Amygdala (tissue), 56 donors: ENCODE results near the gene PRKD1.

Source experiments
- DNase-seq, 56 donors: peaks; one replicate each; lab custom pipeline; 2025; lab: John Stamatoyannopoulos, UW

Gene PRKD1

GRCh38 chr14:29637411-29637810 is 290.2 kb downstream of the PRKD1 start:
- DNase-seq = peak in 42 of 56 donors; percentile 1 to 81 (median 29)

- no peak for DNase-seq
Observed at GRCh38 chr14:29636870-29637269, 290.8 kb downstream of the PRKD1 start.

- no peak for DNase-seq
Observed at GRCh38 chr14:29630566-29631160, 297.0 kb downstream of the PRKD1 start.

GRCh38 chr14:29629839-29630238 is 297.8 kb downstream of the PRKD1 start:
- no peak for DNase-seq

- DNase-seq = no peak
Observed at GRCh38 chr14:29627137-29627536, 300.5 kb downstream of the PRKD1 start.

DNA sequence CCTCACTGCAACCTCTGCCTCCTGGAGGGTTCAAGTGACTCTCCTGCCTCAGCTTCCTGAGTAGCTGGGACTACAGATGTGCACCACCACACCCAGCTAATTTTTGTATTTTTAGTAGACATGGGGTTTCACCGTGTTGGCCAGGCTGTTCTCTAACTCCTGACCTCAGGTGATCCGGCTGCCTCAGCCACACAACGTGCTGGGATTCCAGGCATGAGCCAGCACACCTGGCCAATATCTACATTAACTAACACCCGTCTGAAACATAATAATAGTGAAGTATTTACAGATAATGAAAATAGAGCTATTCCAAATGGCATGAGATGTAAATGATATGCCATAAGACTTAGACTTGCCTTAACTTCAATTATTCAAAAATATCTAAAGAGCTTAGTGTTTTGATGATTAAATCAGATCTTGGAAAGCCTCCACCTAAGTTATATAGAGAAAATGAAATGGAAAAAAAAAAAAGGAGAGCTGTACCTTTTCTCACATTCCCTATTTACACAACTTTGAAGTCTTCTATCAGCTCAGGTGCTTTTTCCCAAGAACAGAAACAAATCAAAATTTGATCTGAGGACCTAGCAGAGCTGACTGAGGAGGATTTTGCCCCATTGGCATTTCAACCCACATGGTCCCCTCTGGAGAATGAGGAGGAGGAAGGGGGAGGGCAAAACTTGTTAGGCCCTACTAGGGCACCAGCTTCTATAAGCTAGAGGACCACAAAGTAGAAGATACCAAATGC is 309.2 kb downstream of the PRKD1 start:
- no peak for DNase-seq

DNA sequence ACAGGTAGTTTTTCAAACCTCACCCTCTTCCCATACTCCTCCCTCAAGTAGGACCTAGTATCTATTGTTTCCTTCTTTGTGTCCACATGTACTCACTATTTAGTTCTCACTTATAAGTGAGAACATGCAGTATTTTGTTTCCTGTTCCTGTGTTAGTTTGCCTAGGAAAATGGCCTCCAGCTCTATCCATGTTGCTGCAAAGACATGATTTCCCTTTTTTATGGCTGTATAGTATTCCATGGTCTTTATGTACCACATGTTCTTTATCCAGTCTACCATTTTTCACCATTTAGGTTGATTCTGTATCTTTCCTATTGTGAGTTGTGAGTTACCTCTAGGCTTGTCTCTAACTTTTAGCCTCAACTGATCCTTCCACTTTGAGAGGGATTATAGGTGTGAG is 310.7 kb downstream of the PRKD1 start:
- no peak for DNase-seq

GRCh38 chr14:29608861-29609260 is 318.8 kb downstream of the PRKD1 start:
- DNase-seq = no peak

- no peak for DNase-seq
Observed at GRCh38 chr14:29607169-29607568, 320.5 kb downstream of the PRKD1 start.

- no peak for DNase-seq
Observed at GRCh38 chr14:29603696-29604095, 324.0 kb downstream of the PRKD1 start.

GRCh38 chr14:29601616-29602015 is 326.0 kb downstream of the PRKD1 start:
- DNase-seq = no peak

DNA sequence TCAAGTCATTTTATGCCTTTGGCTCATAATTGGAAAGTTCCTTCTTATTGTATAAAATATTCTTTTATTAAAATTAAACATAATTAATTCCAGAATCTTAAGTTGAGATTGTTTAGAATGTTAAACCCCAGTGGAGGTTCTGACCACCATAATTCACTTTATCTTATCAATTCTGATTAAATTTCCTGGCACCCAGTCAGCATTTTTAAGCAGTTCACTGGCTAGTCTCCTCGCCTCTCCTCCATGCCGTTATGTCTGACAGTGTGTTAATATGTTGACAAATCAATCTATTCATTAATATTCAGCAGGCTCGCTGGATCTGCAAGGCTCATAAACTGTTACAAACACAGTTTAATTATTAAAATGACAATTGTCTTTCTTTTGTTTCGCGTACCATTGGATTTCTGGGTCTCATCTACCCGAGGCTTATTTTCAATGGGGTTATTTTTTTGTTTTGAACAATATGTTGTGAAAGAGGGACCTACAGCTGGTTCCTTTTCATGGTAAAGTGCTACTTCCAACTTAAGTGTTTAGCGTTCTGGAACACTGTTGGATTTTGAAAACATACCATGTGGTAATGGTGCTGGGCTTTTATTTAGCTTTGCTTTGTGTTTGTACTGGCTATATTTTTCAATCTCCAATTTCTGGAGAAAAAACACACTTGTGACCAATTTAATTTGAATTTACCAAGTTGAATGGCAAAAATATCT is 339.7 kb downstream of the PRKD1 start:
- no peak for DNase-seq

GRCh38 chr14:29587046-29587445 is 340.6 kb downstream of the PRKD1 start:
- DNase-seq = no peak

- peak in 39 of 56 donors; percentile 1 to 56 (median 15) for DNase-seq
Observed at GRCh38 chr14:29584992-29585391, 342.7 kb downstream of the PRKD1 start.

GRCh38 chr14:29580763-29581162 is 346.9 kb downstream of the PRKD1 start:
- DNase-seq = no peak

- no peak for DNase-seq
Observed at GRCh38 chr14:29579838-29580237, 347.8 kb downstream of the PRKD1 start.

- DNase-seq = no peak
Observed at GRCh38 chr14:29576927-29577326, 350.7 kb downstream of the PRKD1 start.

- no peak for DNase-seq
Observed at GRCh38 chr14:29569194-29569593, 358.5 kb downstream of the PRKD1 start.

DNA sequence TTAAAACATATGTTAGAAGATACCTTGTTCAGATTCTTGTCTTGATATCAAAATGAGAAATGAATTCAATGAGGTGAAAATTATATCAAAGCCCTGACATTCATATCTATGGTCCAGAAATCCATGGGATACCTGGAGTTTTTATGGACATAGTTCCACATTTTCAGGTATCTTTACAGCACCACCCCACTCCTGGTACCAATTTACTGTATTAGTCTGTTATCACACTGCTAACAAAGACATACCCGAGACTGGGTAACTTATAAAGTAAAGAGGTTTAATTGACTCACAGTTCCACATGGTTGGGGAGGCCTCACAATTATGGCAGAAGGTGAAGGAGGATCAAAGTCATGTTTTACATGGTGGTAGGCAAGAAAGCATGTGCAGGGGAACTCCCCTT is 361.5 kb downstream of the PRKD1 start:
- DNase-seq = no peak

DNA sequence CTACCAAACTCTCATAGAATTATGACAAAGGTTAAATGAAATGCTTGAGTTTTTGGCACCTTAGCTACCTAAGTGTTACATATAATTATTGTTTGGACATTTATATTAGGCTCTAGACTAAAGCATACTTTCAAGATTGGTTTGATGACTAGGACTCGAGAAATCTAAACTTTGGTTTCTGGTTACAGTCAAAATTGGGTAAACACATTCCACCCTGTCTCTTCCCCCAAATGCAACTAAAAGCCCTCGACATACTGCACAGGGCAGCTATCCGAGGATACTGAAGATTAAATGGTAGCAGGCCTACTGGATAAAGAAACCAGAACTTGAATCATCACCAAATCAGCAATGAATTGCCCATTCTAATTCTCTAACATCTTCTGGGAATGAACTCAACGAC is 369.1 kb downstream of the PRKD1 start:
- no peak for DNase-seq

GRCh38 chr14:29554335-29554734 is 373.3 kb downstream of the PRKD1 start:
- DNase-seq = no peak

- no peak for DNase-seq
Observed at GRCh38 chr14:29553427-29553826, 374.2 kb downstream of the PRKD1 start.
